Prostate gland (tissue), 2 donors: ENCODE measurements around the gene TGFBR1.

Experiments used
- POLR2AphosphoS5 ChIP-seq: sonication (generic); formaldehyde crosslinking; IDR thresholded peaks from one replicate; pipeline ENCODE4 v1.6.1; 2017; ENCODE audit warnings: antibody characterized with exemption
- TF ChIP-seq, protein P1 (sequence below), 4 experiments: fragments of 200-600 bp in 2 of 4; fragments of 450-650 bp in 2 of 4; sonication (generic) in 2 of 4; IDR thresholded peaks; 1 replicate in 3 of 4; 2 replicates in 1 of 4; pipeline ENCODE4 v1.5.1; 2016 to 2019; ENCODE audit warnings: antibody characterized with exemption in 4 of 4, mild to moderate bottlenecking in 2 of 4, moderate library complexity in 2 of 4

DNA sequence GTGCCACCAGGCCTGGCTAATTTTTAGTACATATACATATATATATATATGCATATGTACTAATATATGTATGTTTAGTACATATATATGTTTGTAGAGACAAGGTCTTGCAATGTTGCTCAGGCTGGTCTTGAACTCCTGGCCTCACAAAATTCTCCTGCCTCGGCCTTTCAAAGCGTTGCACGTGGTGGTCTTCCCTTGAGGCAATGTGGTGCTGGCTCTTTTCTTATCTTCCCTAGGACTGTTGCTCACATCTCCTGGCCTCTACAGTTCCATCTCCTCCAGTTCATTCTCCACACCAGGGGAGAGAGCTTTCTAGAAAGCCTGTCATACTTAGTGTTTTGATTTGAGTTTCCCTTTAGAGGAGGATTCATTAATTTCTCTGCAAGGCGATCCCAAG lies 28.9 kb upstream of the TGFBR1 start:
- TF ChIP-seq, protein P1, sequence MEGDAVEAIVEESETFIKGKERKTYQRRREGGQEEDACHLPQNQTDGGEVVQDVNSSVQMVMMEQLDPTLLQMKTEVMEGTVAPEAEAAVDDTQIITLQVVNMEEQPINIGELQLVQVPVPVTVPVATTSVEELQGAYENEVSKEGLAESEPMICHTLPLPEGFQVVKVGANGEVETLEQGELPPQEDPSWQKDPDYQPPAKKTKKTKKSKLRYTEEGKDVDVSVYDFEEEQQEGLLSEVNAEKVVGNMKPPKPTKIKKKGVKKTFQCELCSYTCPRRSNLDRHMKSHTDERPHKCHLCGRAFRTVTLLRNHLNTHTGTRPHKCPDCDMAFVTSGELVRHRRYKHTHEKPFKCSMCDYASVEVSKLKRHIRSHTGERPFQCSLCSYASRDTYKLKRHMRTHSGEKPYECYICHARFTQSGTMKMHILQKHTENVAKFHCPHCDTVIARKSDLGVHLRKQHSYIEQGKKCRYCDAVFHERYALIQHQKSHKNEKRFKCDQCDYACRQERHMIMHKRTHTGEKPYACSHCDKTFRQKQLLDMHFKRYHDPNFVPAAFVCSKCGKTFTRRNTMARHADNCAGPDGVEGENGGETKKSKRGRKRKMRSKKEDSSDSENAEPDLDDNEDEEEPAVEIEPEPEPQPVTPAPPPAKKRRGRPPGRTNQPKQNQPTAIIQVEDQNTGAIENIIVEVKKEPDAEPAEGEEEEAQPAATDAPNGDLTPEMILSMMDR (IDR thresholded peaks at IDR 0.05), result no peak
- TF ChIP-seq POLR2AphosphoS5, result no peak
